ENCODE data around the gene KLHL29. TPM values are rescaled to one million over a fixed set of nuclear protein-coding genes. Genes with fewer than 3 reads are reported as not detected.

Gene KLHL29
- total RNA-seq, 5 donors from 2014 or later (not counting 1 experiment from before 2014, with no cell fraction given): 1.8 to 6.6 (median 2.5) TPM

DNA sequence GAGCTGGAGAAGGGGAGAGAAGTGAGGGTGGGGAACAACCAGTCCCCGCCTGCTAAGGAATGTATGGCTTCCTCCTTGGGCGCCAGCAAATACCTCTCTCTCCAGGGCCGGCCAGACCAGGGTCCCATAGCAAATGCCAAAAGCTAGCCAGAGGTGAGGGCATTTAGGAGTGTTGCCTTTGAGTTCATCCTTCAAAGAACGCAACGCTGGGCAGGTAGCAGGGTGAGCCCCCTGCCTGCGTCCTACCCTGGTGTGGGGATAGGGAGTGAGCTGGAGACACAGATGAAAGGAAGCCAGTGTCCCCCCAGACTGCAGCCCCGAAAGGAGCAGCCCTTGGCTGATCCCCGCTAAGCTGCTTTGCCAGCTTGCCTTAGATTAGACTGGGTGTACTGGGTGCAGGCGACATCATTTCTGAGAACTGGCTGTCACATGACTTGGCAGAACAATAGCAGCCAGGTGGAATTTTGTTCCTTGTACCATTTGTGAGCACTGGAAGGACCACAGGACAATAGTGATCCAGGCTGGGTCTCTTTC, 40.4 kb downstream of the KLHL29 start:
- peaks cover 0 to 5% (median 0%) of the 10 kb centered on the region in 3 donors for H3K4me1 Mint-ChIP-seq
- Histone ChIP-seq H3K4me1 (ENCODE audit: control insufficient read depth in 1 of 2, extremely low read depth in 1 of 2, insufficient read depth in 2 of 2, low read length in 2 of 2) (no peaks in the 10 kb centered on the region), H3K36me3 (ENCODE audit: control insufficient read depth in 2 of 2, extremely low read depth in 1 of 2, insufficient read depth in 1 of 2, low read length in 1 of 2) (no peaks in the 10 kb centered on the region), H3K27me3 (replicated peaks in 1 of 2; ENCODE audit: control insufficient read depth in 2 of 2, extremely low read depth in 1 of 2, insufficient read depth in 2 of 2, low read length in 1 of 2) (peaks cover 0 to 22% of the 10 kb centered on the region in 2 experiments), H3K9me3 (no peaks in the 10 kb centered on the region), H3K27ac (ENCODE audit: low read length) (no peak overlapping the region), H3K4me3 (ENCODE audit: control insufficient read depth in 1 of 2, extremely low read depth in 1 of 2, low read length in 1 of 2) (no peak overlapping the region)
- H3K9me3 Mint-ChIP-seq: no peaks in the 10 kb centered on the region
- ATAC-seq (replicated peaks in 1 of 4) (no peak), DNase-seq (no peak)
- no peak overlapping the region for H3K27ac Mint-ChIP-seq
- no peaks in the 10 kb centered on the region for H3K36me3 Mint-ChIP-seq
- peaks cover 2 to 4% of the 10 kb centered on the region in 2 donors for H3K27me3 Mint-ChIP-seq
- no peak overlapping the region for H3K4me3 Mint-ChIP-seq
- 72% methylated on average over 9 of the region's 9 CpGs for WGBS (ENCODE audit: insufficient coverage)
- ChIA-PET POLR2A (no interaction called here), CTCF (no interaction called here)

DNA sequence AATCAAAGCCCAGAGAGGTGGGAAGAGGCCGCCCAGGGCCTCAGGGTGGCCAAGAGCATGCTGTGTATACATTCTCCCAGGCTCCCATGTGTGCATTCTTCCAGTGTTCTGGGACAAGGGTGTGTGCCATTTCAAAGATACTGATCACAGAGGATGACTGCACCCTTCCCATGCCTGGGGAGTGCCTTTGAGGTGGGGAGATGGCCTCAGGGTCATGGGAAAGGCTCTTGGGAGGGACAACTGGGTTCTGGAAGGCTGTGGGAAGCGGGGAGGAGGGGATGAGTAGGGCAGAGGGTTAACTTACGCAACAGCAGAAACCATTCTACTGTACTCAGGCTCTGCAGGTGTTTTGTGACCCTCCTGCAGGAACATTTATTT, 40.9 kb downstream of the KLHL29 start:
- ChIA-PET POLR2A (no interaction called here), CTCF (no interaction called here)
- WGBS (ENCODE audit: insufficient coverage): 73% methylated on average over 1 of the region's 3 CpGs
- no peak for ATAC-seq (replicated peaks in 1 of 4)
- Mint-ChIP-seq H3K4me3 (no peak overlapping the region), H3K4me1 (peaks cover 0 to 5% (median 0%) of the 10 kb centered on the region in 3 donors), H3K36me3 (no peaks in the 10 kb centered on the region), H3K27me3 (peaks cover 2 to 4% of the 10 kb centered on the region in 2 donors), H3K27ac (no peak overlapping the region), H3K9me3 (no peaks in the 10 kb centered on the region)
- Histone ChIP-seq H3K27me3 (replicated peaks in 1 of 2; ENCODE audit: control insufficient read depth in 2 of 2, extremely low read depth in 1 of 2, insufficient read depth in 2 of 2, low read length in 1 of 2) (peaks cover 0 to 20% of the 10 kb centered on the region in 2 experiments), H3K4me1 (ENCODE audit: control insufficient read depth in 1 of 2, extremely low read depth in 1 of 2, insufficient read depth in 2 of 2, low read length in 2 of 2) (no peaks in the 10 kb centered on the region), H3K9me3 (no peaks in the 10 kb centered on the region), H3K27ac (ENCODE audit: low read length) (no peak overlapping the region), H3K36me3 (ENCODE audit: control insufficient read depth in 2 of 2, extremely low read depth in 1 of 2, insufficient read depth in 1 of 2, low read length in 1 of 2) (no peaks in the 10 kb centered on the region), H3K4me3 (ENCODE audit: control insufficient read depth in 1 of 2, extremely low read depth in 1 of 2, low read length in 1 of 2) (no peak overlapping the region)
- no peak for DNase-seq

DNA sequence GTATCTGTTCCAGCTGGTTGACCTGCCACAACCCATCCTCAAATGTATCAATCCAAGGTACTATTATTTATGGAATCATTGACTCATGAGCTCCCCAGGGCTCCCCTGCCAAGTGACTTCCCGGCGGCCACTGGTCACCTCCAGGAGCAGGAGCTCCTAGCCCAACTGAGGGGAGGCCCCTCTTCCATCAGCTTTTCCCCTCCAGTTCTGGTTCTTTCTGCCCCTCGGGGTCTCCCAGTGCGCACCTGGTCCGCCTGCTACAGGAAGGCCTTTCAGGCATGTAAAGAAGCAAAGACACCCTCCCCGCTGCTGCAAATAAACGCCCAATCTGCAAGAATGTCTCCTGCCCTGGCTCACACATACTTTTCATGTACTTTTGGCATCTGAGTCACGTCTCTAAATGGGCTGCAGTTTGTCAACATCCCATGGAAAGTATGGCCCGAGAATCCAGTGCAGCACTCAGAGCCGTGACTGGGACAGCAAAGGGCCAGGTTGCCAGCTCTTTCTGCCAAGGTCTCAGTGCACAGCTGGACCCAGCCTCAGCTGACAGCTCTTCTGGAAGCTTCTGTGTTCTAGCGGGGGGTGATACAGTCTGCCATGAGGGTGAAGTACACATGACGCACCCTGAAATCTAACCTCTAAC, 41.4 kb downstream of the KLHL29 start:
- H3K4me1 ChIP-seq (ENCODE audit: control insufficient read depth in 1 of 2, extremely low read depth in 1 of 2, insufficient read depth in 2 of 2, low read length in 2 of 2): no peaks in the 10 kb centered on the region
- no peaks in the 10 kb centered on the region for H3K36me3 Mint-ChIP-seq
- ChIA-PET POLR2A (no interaction called here), CTCF (no interaction called here)
- H3K9me3 ChIP-seq: no peaks in the 10 kb centered on the region
- no peaks in the 10 kb centered on the region for H3K9me3 Mint-ChIP-seq
- no peak overlapping the region for H3K4me3 ChIP-seq (ENCODE audit: control insufficient read depth in 1 of 2, extremely low read depth in 1 of 2, low read length in 1 of 2)
- 82% methylated on average over 10 of the region's 12 CpGs for WGBS (ENCODE audit: insufficient coverage)
- DNase-seq (no peak), ATAC-seq (replicated peaks in 1 of 4) (no peak)
- no peak overlapping the region for H3K27ac ChIP-seq (ENCODE audit: low read length)
- H3K27ac Mint-ChIP-seq: no peak overlapping the region
- H3K27me3 Mint-ChIP-seq: peaks cover 2 to 4% of the 10 kb centered on the region in 2 donors
- peaks cover 0 to 20% of the 10 kb centered on the region in 2 experiments for H3K27me3 ChIP-seq (replicated peaks in 1 of 2; ENCODE audit: control insufficient read depth in 2 of 2, extremely low read depth in 1 of 2, insufficient read depth in 2 of 2, low read length in 1 of 2)
- H3K4me3 Mint-ChIP-seq: no peak overlapping the region
- peaks cover 0 to 5% (median 0%) of the 10 kb centered on the region in 3 donors for H3K4me1 Mint-ChIP-seq
- no peaks in the 10 kb centered on the region for H3K36me3 ChIP-seq (ENCODE audit: control insufficient read depth in 2 of 2, extremely low read depth in 1 of 2, insufficient read depth in 1 of 2, low read length in 1 of 2)

DNA sequence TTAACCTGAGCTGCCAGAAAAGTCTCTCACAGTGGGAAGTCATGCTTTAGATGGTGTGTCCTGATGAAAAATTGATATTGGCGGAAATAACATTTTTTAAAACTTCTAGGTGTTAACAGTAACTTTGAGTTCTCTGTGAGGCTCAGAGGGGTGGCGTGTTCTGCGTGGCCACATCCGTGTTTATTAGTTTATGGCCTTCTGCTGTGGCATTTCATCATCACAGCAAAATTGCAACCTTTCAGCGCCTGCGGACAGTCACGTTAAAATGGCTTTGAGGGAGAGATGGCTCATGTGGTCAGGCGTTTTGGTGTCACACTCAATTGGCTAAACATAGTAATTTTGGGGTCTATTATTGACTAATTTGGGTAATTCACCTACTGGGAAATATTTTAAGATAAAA, 42.4 kb downstream of the KLHL29 start:
- POLR2A ChIA-PET: no interaction called here
- ATAC-seq (replicated peaks in 1 of 4) (no peak), DNase-seq (no peak)
- H3K27me3 ChIP-seq (replicated peaks in 1 of 2; ENCODE audit: control insufficient read depth in 2 of 2, extremely low read depth in 1 of 2, insufficient read depth in 2 of 2, low read length in 1 of 2): peaks cover 0 to 17% of the 10 kb centered on the region in 2 experiments
- 88% methylated on average over 4 of the region's 8 CpGs for WGBS (ENCODE audit: insufficient coverage)
- Mint-ChIP-seq H3K36me3 (no peaks in the 10 kb centered on the region), H3K27ac (no peak overlapping the region), H3K4me1 (peaks cover 0 to 5% (median 0%) of the 10 kb centered on the region in 3 donors), H3K4me3 (no peak overlapping the region), H3K27me3 (peaks cover 3 to 5% of the 10 kb centered on the region in 2 donors), H3K9me3 (no peaks in the 10 kb centered on the region)
- no peaks in the 10 kb centered on the region for H3K4me1 ChIP-seq (ENCODE audit: control insufficient read depth in 1 of 2, extremely low read depth in 1 of 2, insufficient read depth in 2 of 2, low read length in 2 of 2)
- no peaks in the 10 kb centered on the region for H3K9me3 ChIP-seq
- H3K27ac ChIP-seq (ENCODE audit: low read length): no peak overlapping the region
- no peaks in the 10 kb centered on the region for H3K36me3 ChIP-seq (ENCODE audit: control insufficient read depth in 2 of 2, extremely low read depth in 1 of 2, insufficient read depth in 1 of 2, low read length in 1 of 2)
- CTCF ChIA-PET: no interaction called here
- no peak overlapping the region for H3K4me3 ChIP-seq (ENCODE audit: control insufficient read depth in 1 of 2, extremely low read depth in 1 of 2, low read length in 1 of 2)

DNA sequence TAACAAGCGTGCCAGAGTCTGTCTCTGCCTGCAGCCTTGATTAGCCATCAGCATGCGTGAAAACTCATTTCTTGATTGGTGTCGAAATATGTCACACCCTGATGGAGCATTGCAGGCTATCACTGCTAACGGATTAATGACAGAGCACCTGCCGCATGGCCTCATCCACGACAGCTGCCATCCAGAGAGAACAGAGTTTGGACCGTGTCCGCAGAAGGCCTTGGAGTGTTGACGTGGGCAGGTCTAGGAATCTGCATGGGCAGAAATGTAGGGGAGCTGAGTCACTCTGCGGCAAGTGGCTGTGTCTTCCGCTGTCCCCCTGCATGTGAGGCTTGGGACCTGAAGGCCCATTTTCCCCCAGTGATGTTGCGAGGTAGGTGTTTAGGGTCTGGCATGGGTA, 43.0 kb downstream of the KLHL29 start:
- Mint-ChIP-seq H3K4me3 (no peak overlapping the region), H3K27me3 (peaks cover 6 to 7% of the 10 kb centered on the region in 2 donors), H3K36me3 (no peaks in the 10 kb centered on the region), H3K27ac (no peak overlapping the region), H3K4me1 (peaks cover 0 to 5% (median 0%) of the 10 kb centered on the region in 3 donors), H3K9me3 (no peaks in the 10 kb centered on the region)
- CTCF ChIA-PET: no interaction called here
- no peak overlapping the region for H3K27ac ChIP-seq (ENCODE audit: low read length)
- 76% methylated on average over 10 of the region's 12 CpGs for WGBS (ENCODE audit: insufficient coverage)
- H3K36me3 ChIP-seq (ENCODE audit: control insufficient read depth in 2 of 2, extremely low read depth in 1 of 2, insufficient read depth in 1 of 2, low read length in 1 of 2): no peaks in the 10 kb centered on the region
- DNase-seq: peak in 1 of 35 experiments; percentile 2
- no peak overlapping the region for H3K4me3 ChIP-seq (ENCODE audit: control insufficient read depth in 1 of 2, extremely low read depth in 1 of 2, low read length in 1 of 2)
- no peak for ATAC-seq (replicated peaks in 1 of 4)
- H3K4me1 ChIP-seq (ENCODE audit: control insufficient read depth in 1 of 2, extremely low read depth in 1 of 2, insufficient read depth in 2 of 2, low read length in 2 of 2): no peaks in the 10 kb centered on the region
- peaks cover 0 to 16% of the 10 kb centered on the region in 2 experiments for H3K27me3 ChIP-seq (replicated peaks in 1 of 2; ENCODE audit: control insufficient read depth in 2 of 2, extremely low read depth in 1 of 2, insufficient read depth in 2 of 2, low read length in 1 of 2)
- H3K9me3 ChIP-seq: no peaks in the 10 kb centered on the region
- POLR2A ChIA-PET: no interaction called here

DNA sequence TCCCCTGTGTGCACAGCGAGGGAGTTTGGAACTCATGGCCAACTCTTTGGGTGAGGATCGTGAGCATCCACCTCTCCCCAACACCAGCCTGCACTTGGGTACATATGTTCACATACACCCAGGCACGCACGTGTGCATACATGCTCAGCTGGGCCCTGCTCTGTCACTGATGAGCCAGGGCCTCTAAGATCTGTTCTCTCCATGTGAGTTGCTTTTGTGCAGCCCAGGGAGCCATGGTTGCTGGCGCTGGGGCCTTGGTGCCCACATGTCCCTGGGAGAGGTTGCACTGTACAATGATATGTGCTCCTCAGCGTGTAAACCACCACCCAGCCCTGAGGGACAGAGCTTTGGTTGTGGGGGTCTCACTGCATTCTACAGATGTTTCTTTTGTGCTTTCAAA, 44.1 kb downstream of the KLHL29 start:
- Mint-ChIP-seq H3K27ac (no peak overlapping the region), H3K4me3 (no peak overlapping the region), H3K9me3 (no peaks in the 10 kb centered on the region), H3K36me3 (no peaks in the 10 kb centered on the region), H3K27me3 (peaks cover 6 to 7% of the 10 kb centered on the region in 2 donors), H3K4me1 (peaks cover 0 to under 1% (median 0%) of the 10 kb centered on the region in 3 donors)
- 84% methylated on average over 6 of the region's 6 CpGs for WGBS (ENCODE audit: insufficient coverage)
- Histone ChIP-seq H3K4me1 (ENCODE audit: control insufficient read depth in 1 of 2, extremely low read depth in 1 of 2, insufficient read depth in 2 of 2, low read length in 2 of 2) (no peaks in the 10 kb centered on the region), H3K4me3 (ENCODE audit: control insufficient read depth in 1 of 2, extremely low read depth in 1 of 2, low read length in 1 of 2) (no peak overlapping the region), H3K27ac (ENCODE audit: low read length) (no peak overlapping the region), H3K36me3 (ENCODE audit: control insufficient read depth in 2 of 2, extremely low read depth in 1 of 2, insufficient read depth in 1 of 2, low read length in 1 of 2) (no peaks in the 10 kb centered on the region), H3K9me3 (no peaks in the 10 kb centered on the region), H3K27me3 (replicated peaks in 1 of 2; ENCODE audit: control insufficient read depth in 2 of 2, extremely low read depth in 1 of 2, insufficient read depth in 2 of 2, low read length in 1 of 2) (peaks cover 0 to 10% of the 10 kb centered on the region in 2 experiments)
- ATAC-seq (replicated peaks in 1 of 4) (no peak), DNase-seq (peak in 2 of 35 experiments; percentile 3 to 4)
- CTCF ChIA-PET: no interaction called here
- POLR2A ChIA-PET: no interaction called here
